WTC11 (cell line): ENCODE results near the gene EBF3.

Experiments
- CBFB ChIP-seq: sonication (generic); formaldehyde crosslinking; IDR thresholded peaks from 2 replicates; pipeline ENCODE4 v1.8.1; 2022; ENCODE audit warnings: mild to moderate bottlenecking, low read depth, missing genetic modification reagents
- CREB1 ChIP-seq: sonication (generic); formaldehyde crosslinking; IDR thresholded peaks from 2 replicates; pipeline ENCODE4 v1.8.0; 2023; ENCODE audit warnings: mild to moderate bottlenecking, missing genetic modification reagents
- CREM ChIP-seq: sonication (generic); formaldehyde crosslinking; IDR thresholded peaks from 2 replicates; pipeline ENCODE4 v1.8.1; 2022; ENCODE audit warnings: mild to moderate bottlenecking, missing genetic modification reagents, moderate library complexity
- SMAD3 ChIP-seq: sonication (generic); formaldehyde crosslinking; IDR thresholded peaks from 2 replicates; pipeline ENCODE4 v1.8.0; 2022; ENCODE audit warnings: missing genetic modification reagents, mild to moderate bottlenecking, borderline replicate concordance
- TEAD4 ChIP-seq: sonication (generic); formaldehyde crosslinking; IDR thresholded peaks from 2 replicates; pipeline ENCODE4 v1.8.0; 2022; ENCODE audit warnings: mild to moderate bottlenecking, missing genetic modification reagents
- TP53 ChIP-seq: sonication (generic); formaldehyde crosslinking; IDR thresholded peaks from 2 replicates; pipeline ENCODE4 v1.8.1; 2023; ENCODE audit warnings: mild to moderate bottlenecking, missing genetic modification reagents
- ZNF425 ChIP-seq: fragments of 250-450 bp; sonication (Bioruptor Pico); conservative IDR thresholded peaks from 2 replicates; pipeline ENCODE4 v1.9.0; 2021; ENCODE audit warnings: mild to moderate bottlenecking
- TF ChIP-seq, protein P1 (sequence below): fragments of 200-600 bp; IDR thresholded peaks from 2 replicates; pipeline ENCODE4 v1.8.0; 2022; ENCODE audit warnings: antibody characterized with exemption
- TF ChIP-seq, protein P2 (sequence below): sonication (generic); formaldehyde crosslinking; IDR thresholded peaks from 2 replicates; pipeline ENCODE4 v1.8.0; 2022; ENCODE audit warnings: mild to moderate bottlenecking, missing genetic modification reagents
- TF ChIP-seq, protein P3 (sequence below): sonication (generic); formaldehyde crosslinking; IDR thresholded peaks from 2 replicates; pipeline ENCODE4 v1.8.1; 2023; ENCODE audit warnings: mild to moderate bottlenecking, missing genetic modification reagents
- TF ChIP-seq, protein P4 (sequence below): sonication (generic); formaldehyde crosslinking; conservative IDR thresholded peaks from 2 replicates; pipeline ENCODE4 v1.8.1; 2022; ENCODE audit warnings: mild to moderate bottlenecking, missing genetic modification reagents
- TF ChIP-seq, protein P5 (sequence below): sonication (generic); formaldehyde crosslinking; IDR thresholded peaks from 2 replicates; pipeline ENCODE4 v1.8.0; 2022; ENCODE audit warnings: mild to moderate bottlenecking, missing genetic modification reagents
- TF ChIP-seq, protein P6 (sequence below): sonication (generic); formaldehyde crosslinking; IDR thresholded peaks from 2 replicates; pipeline ENCODE4 v1.8.1; 2023; ENCODE audit warnings: mild to moderate bottlenecking, missing genetic modification reagents, moderate library complexity

DNA sequence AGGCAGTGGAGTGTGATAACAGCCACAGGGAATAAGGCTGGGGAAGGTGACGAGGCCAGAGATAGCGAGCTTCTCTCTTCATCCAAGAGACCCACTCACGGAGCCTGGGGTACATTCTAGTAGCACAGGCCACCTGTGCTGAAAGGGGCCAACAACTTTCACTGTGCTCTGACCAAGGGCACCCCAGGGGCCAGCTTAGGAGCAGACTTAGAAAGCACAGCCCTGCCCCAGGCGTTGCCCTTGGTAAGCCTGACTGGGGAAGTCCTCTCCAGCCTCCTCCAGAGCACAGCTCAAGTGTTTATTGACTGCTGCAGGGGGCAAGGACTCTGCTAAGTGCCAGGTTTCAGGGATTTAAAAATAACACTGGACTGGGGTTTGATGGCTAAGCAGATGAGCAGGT, 44.7 kb downstream of the EBF3 start:
- TF ChIP-seq, protein P1, sequence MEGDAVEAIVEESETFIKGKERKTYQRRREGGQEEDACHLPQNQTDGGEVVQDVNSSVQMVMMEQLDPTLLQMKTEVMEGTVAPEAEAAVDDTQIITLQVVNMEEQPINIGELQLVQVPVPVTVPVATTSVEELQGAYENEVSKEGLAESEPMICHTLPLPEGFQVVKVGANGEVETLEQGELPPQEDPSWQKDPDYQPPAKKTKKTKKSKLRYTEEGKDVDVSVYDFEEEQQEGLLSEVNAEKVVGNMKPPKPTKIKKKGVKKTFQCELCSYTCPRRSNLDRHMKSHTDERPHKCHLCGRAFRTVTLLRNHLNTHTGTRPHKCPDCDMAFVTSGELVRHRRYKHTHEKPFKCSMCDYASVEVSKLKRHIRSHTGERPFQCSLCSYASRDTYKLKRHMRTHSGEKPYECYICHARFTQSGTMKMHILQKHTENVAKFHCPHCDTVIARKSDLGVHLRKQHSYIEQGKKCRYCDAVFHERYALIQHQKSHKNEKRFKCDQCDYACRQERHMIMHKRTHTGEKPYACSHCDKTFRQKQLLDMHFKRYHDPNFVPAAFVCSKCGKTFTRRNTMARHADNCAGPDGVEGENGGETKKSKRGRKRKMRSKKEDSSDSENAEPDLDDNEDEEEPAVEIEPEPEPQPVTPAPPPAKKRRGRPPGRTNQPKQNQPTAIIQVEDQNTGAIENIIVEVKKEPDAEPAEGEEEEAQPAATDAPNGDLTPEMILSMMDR: no peak
- TF ChIP-seq, protein P2, sequence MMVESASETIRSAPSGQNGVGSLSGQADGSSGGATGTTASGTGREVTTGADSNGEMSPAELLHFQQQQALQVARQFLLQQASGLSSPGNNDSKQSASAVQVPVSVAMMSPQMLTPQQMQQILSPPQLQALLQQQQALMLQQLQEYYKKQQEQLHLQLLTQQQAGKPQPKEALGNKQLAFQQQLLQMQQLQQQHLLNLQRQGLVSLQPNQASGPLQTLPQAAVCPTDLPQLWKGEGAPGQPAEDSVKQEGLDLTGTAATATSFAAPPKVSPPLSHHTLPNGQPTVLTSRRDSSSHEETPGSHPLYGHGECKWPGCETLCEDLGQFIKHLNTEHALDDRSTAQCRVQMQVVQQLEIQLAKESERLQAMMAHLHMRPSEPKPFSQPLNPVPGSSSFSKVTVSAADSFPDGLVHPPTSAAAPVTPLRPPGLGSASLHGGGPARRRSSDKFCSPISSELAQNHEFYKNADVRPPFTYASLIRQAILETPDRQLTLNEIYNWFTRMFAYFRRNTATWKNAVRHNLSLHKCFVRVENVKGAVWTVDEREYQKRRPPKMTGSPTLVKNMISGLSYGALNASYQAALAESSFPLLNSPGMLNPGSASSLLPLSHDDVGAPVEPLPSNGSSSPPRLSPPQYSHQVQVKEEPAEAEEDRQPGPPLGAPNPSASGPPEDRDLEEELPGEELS (CRISPR knock-in tag): no peak
- TF ChIP-seq CREM (no peak), CBFB (no peak), TEAD4 (no peak), ZNF425 (CRISPR knock-in tag) (no peak), TP53 (CRISPR knock-in tag) (no peak), SMAD3 (CRISPR knock-in tag) (no peak), CREB1 (CRISPR knock-in tag) (no peak)
- TF ChIP-seq, protein P3, sequence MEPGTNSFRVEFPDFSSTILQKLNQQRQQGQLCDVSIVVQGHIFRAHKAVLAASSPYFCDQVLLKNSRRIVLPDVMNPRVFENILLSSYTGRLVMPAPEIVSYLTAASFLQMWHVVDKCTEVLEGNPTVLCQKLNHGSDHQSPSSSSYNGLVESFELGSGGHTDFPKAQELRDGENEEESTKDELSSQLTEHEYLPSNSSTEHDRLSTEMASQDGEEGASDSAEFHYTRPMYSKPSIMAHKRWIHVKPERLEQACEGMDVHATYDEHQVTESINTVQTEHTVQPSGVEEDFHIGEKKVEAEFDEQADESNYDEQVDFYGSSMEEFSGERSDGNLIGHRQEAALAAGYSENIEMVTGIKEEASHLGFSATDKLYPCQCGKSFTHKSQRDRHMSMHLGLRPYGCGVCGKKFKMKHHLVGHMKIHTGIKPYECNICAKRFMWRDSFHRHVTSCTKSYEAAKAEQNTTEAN (CRISPR knock-in tag): no peak
- TF ChIP-seq, protein P4, sequence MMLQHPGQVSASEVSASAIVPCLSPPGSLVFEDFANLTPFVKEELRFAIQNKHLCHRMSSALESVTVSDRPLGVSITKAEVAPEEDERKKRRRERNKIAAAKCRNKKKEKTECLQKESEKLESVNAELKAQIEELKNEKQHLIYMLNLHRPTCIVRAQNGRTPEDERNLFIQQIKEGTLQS (CRISPR knock-in tag): no peak
- TF ChIP-seq, protein P5, sequence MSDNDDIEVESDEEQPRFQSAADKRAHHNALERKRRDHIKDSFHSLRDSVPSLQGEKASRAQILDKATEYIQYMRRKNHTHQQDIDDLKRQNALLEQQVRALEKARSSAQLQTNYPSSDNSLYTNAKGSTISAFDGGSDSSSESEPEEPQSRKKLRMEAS: no peak
- TF ChIP-seq, protein P6, sequence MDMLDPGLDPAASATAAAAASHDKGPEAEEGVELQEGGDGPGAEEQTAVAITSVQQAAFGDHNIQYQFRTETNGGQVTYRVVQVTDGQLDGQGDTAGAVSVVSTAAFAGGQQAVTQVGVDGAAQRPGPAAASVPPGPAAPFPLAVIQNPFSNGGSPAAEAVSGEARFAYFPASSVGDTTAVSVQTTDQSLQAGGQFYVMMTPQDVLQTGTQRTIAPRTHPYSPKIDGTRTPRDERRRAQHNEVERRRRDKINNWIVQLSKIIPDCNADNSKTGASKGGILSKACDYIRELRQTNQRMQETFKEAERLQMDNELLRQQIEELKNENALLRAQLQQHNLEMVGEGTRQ (CRISPR knock-in tag): no peak
